Posterior vena cava (tissue), 2 donors: ENCODE data around the gene ZMAT2. TPM values are rescaled to one million over a fixed set of nuclear protein-coding genes. Genes with fewer than 3 reads are reported as not detected.
"Not testable (repeated sequence)": the region's sequence is repeated elsewhere in the genome, so short reads cannot be mapped to it uniquely, and the experiment has no call there.

Experiments used
- DNase-seq: peaks from one replicate; pipeline ENCODE4 v3.0.0-alpha.2; 2020; ENCODE audit warnings: low spot score
- intact Hi-C, 2 donors: fragments of 100-400 bp; cut with DNase I; formaldehyde crosslinking; loops; one replicate each; pipeline versions ENCODE4 v1.14.1 to v1.14.2; 2022 to 2023
- long read RNA-seq, 2 donors: library from polyadenylated mRNA; unstranded; transcript quantifications; one replicate each; pipeline ENCODE4 v2.0.0, GENCODE V29; 2020 to 2021
- total RNA-seq, 2 donors: library from RNA; stranded (reverse); fragmentation: NEBNext Ultra II Directional; extraction: Animal tissue kit (Norgen Biotek cat#: 25700); gene quantifications; one replicate each; pipeline ENCODE4 v1.2.1, GENCODE V29; 2021
- donor health status: DM: yes; HTN: yes; CAD: no.
- donor health status: DM: yes; HTN: yes; CAD: no.

The ZMAT2 gene, protein sequence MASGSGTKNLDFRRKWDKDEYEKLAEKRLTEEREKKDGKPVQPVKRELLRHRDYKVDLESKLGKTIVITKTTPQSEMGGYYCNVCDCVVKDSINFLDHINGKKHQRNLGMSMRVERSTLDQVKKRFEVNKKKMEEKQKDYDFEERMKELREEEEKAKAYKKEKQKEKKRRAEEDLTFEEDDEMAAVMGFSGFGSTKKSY
- total RNA-seq: 10 to 100 TPM; 31.8 to 34.9 TPM
- long read RNA-seq, donor 1, partial matches to known transcripts: 0 of 3 reads
- long read RNA-seq, donor 1, other reads (novel, unspliced or antisense): 1 of 3 reads
- long read RNA-seq, donor 2, transcript ZMAT2-201 (6 exons, 1,647 nt): major isoform, 23 of 25 reads
- long read RNA-seq, donor 2, partial matches to known transcripts: 2 of 25 reads
- long read RNA-seq, donor 2, other reads (novel, unspliced or antisense): 0 of 25 reads

DNA sequence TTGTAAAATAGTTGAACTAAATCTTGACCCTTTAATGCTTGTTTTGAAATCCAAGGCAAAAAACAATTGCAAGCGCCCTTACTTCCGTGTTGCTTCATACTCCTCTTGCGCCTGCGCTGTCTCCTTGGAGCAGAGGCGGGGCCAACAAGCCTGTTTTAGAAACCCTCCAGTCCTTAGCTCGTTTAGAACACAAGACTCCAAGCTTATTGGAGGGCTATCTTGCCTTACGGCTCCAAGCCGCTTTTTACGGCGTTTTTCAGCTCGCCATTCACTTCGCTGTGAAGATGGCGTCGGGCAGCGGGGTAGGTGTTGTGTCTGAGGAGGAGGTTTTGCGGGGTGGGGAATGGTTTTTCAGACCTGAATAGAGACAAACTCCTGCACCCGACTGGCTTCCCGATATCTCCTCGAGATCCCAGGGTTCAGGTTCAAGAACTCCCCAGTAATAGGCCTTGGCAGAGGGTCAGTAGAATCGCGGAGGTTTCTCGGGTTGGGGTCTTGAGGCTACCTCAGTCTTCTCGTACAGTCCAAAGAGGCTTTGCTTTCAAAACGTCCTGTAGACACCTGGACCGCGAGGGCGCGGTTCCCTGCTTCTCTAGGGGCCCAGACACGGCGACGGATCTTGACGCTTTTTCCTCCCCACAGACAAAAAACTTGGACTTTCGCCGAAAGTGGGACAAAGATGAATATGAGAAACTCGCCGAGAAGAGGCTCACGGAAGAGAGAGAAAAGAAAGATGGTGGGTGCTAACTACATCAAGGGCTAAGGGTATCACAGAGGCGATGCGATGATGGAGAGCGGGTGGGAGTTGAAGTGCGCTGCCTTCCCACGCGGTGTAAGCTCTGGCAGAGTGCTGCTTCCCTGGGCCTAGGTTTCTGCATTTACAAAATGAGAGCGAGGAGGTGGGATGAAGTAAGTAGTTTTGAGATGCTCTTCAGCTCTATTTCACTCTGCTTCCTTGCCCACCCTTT lies at the start of gene ZMAT2:
ZMAT2 (plus strand) TSS at position 271 of the 968 bp plus-strand sequence; CDS start at position 285, 14 bp downstream.
- peak; percentile 98 for DNase-seq
- intact Hi-C loops: no loop called here

DNA sequence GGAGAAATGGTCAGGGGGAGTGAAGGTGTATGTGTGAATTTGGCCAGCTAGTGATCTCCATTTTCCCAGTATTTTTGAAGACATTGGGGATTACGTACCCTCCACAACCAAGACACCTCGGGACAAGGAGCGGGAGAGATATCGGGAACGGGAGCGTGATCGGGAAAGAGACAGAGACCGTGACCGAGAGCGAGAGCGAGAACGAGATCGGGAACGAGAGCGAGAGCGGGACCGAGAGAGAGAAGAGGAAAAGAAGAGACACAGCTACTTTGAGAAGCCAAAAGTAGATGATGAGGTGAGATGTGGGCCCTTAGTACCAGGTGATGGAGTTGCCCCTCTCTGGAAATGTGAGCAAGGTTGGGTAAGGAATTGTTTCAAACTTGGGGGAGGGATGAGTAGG lies 41.4 kb upstream of the ZMAT2 start:
- intact Hi-C loops: no loop called here

DNA sequence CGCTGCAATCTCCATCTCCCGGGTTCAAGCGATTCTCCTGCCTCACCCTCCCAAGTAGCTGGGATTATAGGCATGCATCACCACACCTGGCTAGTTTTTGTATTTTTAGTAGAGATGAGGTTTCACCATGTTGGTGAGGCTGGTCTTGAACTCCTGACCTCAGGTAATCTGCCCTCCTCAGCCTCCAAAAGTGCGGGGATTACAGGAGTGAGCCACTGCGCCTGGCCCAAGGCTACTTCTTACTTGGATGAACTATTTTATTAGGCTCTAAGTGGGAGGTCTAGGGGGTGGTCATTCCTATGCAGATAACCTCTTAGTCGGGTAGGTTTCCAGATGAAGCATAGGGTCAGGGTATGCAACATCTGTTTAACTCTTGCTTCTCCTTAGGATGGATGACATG lies 39.9 kb upstream of the ZMAT2 start:
- intact Hi-C loops, DNase-seq: not testable (repeated sequence)

More for the DNA sequence above, 41.4 kb upstream of the ZMAT2 start:
- no peak for DNase-seq

DNA sequence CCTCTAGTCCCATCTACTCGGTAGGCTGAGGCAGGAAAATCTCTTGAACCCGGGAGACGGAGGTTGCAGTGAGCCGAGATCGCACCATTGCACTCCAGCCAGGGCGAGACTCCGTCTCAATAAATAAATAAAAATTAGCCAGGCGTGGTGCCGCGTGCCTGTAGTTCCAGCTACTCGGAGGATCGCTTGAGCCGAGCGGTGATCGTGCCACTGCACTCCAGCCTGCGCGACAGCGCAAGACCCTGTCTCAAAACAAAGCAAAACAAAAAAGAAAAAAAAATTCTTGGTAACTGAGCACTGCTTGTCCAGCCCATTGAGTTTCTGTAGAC lies 36.3 kb upstream of the ZMAT2 start:
- no peak for DNase-seq
- intact Hi-C loops: no loop called here

DNA sequence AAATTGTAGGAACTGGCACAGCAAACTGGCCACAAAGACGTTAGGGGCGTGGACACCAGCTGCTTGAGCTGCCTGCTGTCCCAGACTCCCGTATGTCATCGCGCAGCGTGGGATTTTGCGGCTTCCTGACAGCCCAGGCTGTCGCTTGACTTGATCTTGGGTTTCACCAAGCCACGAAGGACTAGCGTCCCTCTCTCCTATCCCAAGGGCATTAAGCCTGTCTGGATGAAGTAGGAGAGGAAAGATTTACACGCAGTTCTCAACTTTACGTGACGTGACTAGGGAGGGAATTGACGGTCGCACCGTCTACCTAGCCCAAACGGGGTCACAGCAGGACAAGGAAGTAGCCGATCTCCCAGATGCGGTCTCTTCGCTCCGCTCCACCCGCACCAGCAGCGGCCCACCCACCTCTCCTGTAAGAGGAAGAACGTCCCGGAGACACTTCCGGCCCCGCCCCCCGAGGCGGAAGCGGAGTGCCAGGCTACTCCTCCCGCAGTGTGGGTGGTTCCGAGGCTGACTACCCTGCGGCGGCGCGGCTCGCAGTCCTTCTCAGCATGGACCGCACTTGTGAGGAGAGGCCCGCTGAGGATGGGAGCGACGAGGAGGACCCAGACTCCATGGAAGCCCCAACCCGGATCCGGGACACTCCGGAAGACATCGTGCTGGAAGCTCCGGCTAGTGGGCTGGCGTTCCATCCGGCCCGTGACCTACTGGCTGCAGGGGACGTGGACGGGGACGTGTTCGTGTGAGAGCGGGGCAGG lies 35.7 kb upstream of the ZMAT2 start, which contains the start of gene WDR55:
WDR55 (plus strand) TSS at position 546 of the 761 bp plus-strand sequence; CDS start at position 555, 9 bp downstream.
- peak; percentile 99 for DNase-seq
- intact Hi-C loops: no loop called here

DNA sequence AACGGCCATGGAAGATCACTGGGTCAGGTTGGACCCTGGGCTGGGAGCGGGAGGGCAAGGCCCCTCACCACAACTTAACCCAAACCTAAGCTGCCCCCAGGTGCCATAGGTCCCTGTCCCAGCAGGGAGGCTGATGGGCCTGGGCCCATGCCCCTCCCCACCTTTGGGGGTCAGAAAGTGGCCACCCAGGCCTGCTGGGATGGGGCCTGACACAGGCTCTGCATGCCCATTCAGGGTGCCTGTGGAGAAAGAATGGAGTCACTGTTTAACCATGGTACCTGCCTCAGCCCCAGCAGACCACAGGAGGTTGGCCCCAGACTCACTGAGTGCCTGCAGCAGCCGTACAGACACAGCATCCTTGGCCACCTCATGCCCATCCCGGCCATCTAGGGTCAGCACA lies 29.2 kb upstream of the ZMAT2 start:
- not testable (repeated sequence) for DNase-seq

DNA sequence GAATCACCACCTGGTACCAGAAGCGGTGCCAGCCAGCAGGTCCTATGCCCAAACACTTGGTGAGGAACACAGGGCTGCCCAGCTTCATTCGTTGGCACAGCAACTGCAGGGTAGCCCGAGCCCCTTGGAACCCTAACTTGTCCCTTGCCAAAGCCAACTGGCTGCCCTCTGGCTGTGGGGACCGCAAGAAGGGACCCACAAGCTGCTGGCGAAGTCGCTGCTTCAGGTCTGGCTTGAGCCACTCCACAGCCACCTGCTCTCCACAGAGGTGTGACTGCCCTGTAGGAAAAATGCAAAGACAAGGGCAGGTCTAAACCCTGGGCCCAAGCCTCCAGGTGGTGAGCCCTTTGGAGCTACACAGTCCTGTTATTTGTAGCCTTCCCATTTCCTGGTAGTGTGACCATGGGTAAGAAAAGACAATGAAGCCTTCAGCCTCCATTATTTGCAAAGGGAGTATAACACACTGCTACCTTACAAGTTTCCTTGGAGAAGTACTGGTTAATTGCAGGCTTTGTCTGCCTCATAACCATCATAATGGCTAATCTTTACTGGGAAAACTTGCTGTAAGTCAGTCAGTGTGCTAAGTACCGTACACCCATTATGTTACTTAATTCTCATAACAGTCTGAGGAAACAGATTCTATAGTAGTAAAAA lies 28.6 kb upstream of the ZMAT2 start:
- intact Hi-C loops: no loop called here
- no peak for DNase-seq

More for the DNA sequence above, 29.2 kb upstream of the ZMAT2 start:
- intact Hi-C loops: not testable (repeated sequence)

DNA sequence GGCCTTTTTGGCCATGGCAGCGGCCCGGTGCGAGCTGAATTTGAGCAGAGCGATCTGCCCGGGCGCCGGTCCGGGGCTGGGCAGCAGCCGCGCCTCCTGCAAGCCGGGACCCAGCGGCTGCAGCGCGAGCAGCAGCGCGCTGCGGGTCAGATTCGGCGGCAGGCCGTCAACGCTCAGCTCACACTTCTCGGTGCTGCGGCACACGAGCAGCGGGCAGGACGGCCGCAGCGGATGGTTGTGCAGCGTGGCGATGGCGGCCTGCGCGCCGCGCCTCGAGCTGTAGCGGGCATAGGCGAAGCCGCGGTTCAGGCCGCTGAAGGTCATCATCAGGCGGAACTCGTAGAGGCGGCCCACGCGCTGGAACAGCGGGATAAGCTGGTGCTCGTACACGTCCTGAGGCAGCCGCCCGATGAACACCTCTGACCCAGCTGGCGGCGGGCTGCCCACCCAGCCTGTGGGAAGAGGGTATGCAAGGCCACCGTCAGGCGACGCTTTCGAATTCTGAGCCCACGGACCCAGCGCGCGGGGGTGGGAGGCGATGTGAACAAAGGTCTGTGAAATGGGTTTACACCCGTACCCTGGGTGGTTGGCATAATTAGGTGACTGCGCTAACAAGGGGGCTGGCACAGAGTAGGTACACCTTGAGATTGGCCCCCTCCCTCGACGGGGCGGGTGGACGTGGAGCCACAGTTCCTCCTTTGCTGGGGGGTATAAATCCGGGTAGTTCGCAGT lies 27.6 kb upstream of the ZMAT2 start:
- DNase-seq: no peak
- intact Hi-C loops: no loop called here

DNA sequence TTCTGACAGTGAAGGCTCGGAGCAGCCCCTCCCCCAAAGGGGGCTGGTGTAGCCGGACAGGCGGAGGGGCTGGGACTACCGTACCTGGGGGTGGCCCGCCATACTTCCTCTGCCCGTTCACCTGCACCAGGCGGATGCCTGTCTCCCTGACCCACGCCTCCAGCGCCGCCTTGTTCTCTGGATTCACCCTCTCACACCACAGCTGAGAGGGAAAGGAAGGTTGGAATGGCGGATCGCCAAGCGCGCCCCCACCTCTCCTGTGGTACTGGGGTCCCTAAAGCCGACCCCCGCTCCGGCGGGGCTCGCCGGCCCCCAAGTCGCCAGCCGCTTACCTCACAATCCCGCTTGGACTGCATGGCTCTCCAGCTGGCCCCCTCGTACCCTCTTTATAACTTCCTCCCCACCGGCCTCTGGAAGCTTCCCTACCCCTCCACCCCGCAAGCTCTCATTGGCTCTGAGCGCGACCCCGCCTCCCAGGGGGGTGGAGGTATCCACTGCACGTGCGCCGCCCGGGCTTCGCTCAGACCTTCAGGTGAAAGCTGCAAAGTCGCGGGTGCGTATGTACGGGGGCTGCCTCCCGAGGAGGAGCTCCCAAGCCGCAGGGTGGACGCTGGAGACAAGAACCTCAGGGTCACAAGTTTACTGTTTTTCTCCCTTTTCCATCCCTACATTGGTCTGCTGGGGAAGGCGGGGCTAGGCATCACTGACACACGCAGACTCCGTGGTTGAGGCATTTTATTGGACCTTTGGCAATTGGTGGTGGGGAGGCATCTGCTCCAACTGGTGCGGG lies 26.9 kb upstream of the ZMAT2 start, which contains the start of gene DND1:
DND1 (minus strand) TSS at position 390 of the 790 bp plus-strand sequence; CDS start at position 356, 34 bp downstream.
- intact Hi-C loops: no loop called here
- DNase-seq: no peak

DNA sequence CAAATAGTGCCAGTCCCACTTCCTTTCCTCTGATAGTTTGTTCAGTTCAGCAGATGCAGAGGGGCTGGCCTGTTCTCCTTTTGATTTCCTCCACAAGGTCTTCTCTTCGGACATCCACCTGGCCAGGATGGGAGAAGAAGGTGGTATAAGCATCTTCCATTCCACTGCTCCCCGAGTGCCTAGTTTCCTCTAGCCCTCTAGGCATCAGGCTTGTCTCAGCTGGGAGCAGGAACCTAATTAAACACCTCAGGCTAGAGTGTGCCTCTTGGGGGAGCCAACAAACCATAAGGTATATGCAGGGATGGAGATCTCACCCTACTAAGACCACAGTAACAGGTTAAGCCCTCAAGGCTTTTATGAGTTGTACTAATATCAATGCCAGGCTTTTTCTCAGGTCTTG lies 26.0 kb upstream of the ZMAT2 start:
- DNase-seq: no peak
- intact Hi-C loops: no loop called here

DNA sequence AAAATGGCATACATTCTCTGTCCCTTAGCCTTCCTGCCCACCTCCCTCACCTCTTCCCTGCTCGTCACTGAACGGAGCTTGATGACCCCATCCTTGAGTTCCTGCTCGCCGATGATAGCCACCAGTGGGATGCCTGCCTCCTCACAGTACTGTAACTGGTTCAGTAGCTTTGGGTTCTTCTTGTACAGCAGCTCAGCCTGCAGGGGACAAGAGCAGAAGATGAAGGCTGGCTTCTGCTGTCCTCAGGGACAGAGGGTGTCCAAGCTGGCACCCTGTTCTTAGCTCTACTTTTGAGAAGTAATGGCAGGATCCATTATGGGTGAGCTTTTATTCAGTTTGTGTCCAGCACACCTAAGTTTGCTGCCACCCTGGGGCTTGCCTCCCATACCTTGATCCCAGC lies 25.6 kb upstream of the ZMAT2 start:
- intact Hi-C loops: no loop called here
- no peak for DNase-seq

DNA sequence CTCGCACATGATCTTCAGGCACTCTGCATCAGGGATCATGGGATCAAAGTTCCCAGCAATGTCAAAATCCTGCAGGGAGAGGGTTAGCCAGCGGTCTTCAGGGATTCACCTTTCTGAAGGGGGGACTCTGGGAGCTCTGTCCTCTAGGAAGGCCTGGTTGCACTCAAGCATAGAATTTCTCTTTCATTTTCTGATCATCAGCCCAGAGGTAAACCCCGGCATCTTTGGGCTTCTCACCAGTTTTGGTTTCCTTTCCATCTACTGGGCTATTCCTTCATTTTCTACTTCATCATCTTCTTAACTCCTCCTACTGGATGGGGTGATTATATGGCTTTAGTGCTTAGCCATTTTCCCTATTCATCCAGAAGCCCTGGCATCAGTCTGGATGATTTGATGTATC lies 22.3 kb upstream of the ZMAT2 start:
- no peak for DNase-seq
- intact Hi-C loops: no loop called here

DNA sequence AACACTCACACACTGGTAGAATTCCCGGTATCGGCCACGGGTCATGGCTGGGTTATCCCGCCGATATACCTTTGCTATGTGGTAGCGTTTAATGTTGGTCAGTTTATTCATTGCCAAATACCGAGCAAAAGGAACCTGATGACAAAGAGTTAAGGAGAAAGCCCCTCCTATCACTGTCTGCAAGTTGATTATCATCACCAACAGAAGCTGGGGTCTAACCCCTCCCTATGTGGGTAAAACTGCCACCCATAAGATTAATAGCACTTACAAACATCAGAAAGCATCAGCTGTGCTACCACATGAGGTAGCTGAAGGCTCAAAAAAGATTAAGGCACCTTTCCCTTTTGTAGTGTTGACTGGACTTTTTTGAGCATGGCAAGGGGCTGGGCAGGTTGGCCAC lies 21.3 kb upstream of the ZMAT2 start:
- intact Hi-C loops: no loop called here
- no peak for DNase-seq

DNA sequence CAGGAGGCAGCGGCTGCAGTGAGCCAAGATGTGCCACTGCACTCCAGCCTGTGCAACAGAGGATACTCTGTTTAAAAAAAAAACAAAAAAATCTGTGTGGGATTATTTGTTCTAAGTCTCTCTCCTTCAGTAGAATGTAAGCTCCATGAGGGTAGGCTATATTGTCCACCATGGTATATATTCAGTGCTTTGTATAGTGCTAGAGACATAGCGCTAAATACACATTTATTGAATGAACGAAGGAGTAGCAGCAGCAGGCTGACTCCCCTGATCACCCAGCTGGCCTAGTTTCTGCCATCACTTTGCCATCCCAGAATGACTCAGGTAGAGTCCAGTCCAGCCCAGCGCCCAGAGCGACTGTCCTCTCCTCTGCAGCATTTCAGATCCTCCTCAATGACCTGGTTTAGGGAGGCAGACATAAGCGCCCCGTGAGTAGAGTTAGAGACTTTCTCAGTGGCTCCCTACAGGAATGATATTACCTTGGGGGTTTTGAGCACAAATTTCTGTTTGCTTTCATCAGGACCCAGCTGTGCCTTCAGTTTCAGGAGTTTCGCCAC lies 9.8 kb upstream of the ZMAT2 start:
- no peak for DNase-seq
- intact Hi-C loops: no loop called here

DNA sequence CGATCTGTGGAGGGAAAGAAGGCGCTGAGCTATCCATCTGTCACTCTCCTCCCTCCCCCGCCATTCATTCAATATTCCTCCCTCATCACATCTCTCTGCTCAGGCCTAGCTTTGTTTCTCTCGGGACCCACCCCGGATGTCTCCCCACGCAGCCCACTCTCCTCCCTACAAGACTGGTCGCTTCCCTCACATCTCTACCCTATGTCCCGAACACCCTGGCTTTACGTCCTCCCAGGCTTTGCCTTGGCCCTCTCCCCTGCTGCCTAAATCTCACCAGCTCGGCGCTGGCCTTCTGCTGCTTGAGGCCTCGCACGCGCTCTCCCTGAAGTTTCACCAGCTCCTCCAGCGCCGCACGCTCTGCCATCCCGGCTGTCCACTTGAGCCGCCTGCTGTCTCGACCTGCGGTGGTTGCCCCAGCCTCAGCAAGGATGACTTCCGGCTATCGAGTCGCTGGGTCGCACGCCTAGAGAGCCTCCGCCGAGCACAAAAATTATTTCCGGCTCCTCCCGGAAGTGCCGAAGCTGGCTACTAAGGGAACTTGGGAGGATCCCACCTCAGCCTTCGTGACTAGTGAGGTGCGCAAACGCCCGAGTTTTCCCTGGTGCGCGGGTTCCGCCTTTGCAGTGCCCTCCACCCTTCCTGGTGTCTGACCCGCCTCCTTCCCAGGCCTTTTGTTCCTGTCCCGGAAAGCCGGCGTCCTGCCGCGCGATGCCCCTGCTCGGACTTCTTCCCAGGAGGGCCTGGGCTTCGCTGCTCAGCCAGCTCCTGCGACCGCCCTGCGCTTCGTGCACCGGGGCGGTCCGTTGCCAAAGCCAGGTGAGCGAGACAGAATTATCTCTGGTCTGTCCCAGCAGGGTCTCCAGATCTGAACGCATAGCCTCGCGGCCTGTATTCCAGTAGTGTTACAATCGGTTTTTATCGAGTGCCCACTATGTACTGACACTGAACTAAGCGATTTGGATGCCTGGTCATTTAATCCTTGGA lies 9.0 kb upstream of the ZMAT2 start, which contains the start of the genes HARS1 and HARS2:
HARS1 (minus strand) TSS at position 430 of the 984 bp plus-strand sequence; CDS start at position 364, 66 bp downstream.
HARS2 (plus strand) TSS at position 515 of the 984 bp plus-strand sequence; CDS start at position 709, 194 bp downstream.
- intact Hi-C loops: no loop called here
- DNase-seq: peak; percentile 97

DNA sequence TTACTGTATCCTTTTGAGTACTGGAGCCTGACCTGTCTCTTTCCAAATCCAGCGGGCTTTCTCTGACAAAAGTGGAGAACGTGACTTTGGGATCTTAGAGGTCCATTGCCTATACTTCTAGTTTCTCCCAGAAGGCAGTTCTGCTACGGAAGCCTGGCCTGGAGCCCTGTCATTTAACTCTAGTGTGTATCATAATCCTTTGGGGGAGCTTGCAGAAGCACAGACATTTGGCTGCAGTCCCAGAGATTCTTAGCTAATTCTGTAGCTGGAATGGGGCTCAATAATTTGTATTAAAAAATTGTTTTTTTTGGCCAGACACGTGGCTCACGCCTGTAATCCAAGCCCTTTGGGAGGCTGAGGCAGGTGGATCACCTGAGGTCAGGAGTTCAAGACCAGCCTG lies 6.0 kb upstream of the ZMAT2 start:
- no peak for DNase-seq
- intact Hi-C loops: no loop called here
